ENCODE results near the gene CLDN11.

Gene CLDN11

GRCh38 chr3:170426240-170426797 is 7.7 kb downstream of the CLDN11 start:
- peak; percentile 44 for DNase-seq (ENCODE audit: low spot score)

GRCh38 chr3:170428095-170428494 is 9.4 kb downstream of the CLDN11 start:
- DNase-seq (ENCODE audit: low spot score), result no peak

- peak; percentile 93 for DNase-seq (ENCODE audit: low spot score)
Observed at GRCh38 chr3:170429050-170429449, 10.4 kb downstream of the CLDN11 start.

GRCh38 chr3:170431054-170431453 is 12.4 kb downstream of the CLDN11 start:
- no peak for DNase-seq (ENCODE audit: low spot score)

GRCh38 chr3:170432416-170432815 is 13.7 kb downstream of the CLDN11 start:
- no peak for DNase-seq (ENCODE audit: low spot score)

GRCh38 chr3:170436697-170437096 is 18.0 kb downstream of the CLDN11 start:
- no peak for DNase-seq (ENCODE audit: low spot score)

GRCh38 chr3:170437176-170437575 is 18.5 kb downstream of the CLDN11 start:
- DNase-seq (ENCODE audit: low spot score), result no peak

- no peak for DNase-seq (ENCODE audit: low spot score)
Observed at GRCh38 chr3:170437696-170438407, 19.2 kb downstream of the CLDN11 start.

GRCh38 chr3:170438836-170439235 is 20.2 kb downstream of the CLDN11 start:
- no peak for DNase-seq (ENCODE audit: low spot score)

GRCh38 chr3:170440344-170440743 is 21.7 kb downstream of the CLDN11 start:
- peak; percentile 26 for DNase-seq (ENCODE audit: low spot score)

GRCh38 chr3:170441412-170441811 is 22.7 kb downstream of the CLDN11 start:
- no peak for DNase-seq (ENCODE audit: low spot score)

GRCh38 chr3:170442947-170443346 is 24.3 kb downstream of the CLDN11 start:
- no peak for DNase-seq (ENCODE audit: low spot score)

- DNase-seq (ENCODE audit: low spot score), result no peak
Observed at GRCh38 chr3:170443457-170443856, 24.8 kb downstream of the CLDN11 start.

- DNase-seq (ENCODE audit: low spot score), result no peak
Observed at GRCh38 chr3:170448584-170448983, 29.9 kb downstream of the CLDN11 start.

- no peak for DNase-seq (ENCODE audit: low spot score)
Observed at GRCh38 chr3:170450039-170450438, 31.4 kb downstream of the CLDN11 start.

GRCh38 chr3:170454509-170454908 is 35.8 kb downstream of the CLDN11 start:
- DNase-seq (ENCODE audit: low spot score), result no peak

GRCh38 chr3:170458285-170458684 is 39.6 kb downstream of the CLDN11 start:
- DNase-seq (ENCODE audit: low spot score), result no peak

GRCh38 chr3:170463011-170463410 is 44.3 kb downstream of the CLDN11 start:
- no peak for DNase-seq (ENCODE audit: low spot score)

- DNase-seq (ENCODE audit: low spot score), result no peak
Observed at GRCh38 chr3:170465955-170466354, 47.3 kb downstream of the CLDN11 start.

GRCh38 chr3:170467007-170467406 is 48.3 kb downstream of the CLDN11 start:
- DNase-seq (ENCODE audit: low spot score), result no peak

- no peak for DNase-seq (ENCODE audit: low spot score)
Observed at GRCh38 chr3:170467571-170468147, 49.0 kb downstream of the CLDN11 start.

- DNase-seq (ENCODE audit: low spot score), result no peak
Observed at GRCh38 chr3:170469151-170470062, 50.7 kb downstream of the CLDN11 start.

Measured in SW480 (cell line).